Sigmoid colon (tissue), 7 donors: ENCODE measurements around the gene PPP4C. TPM values are rescaled to one million over a fixed set of nuclear protein-coding genes. Genes with fewer than 3 reads are reported as not detected.
"Not testable (repeated sequence)": the region's sequence is repeated elsewhere in the genome, so short reads cannot be mapped to it uniquely, and the experiment has no call there.

Source experiments
- DNase-seq: peaks from one replicate; pipeline ENCODE4 v3.0.0-alpha.2; 2019
- H3K27ac ChIP-seq, 4 donors: fragments of 200-600 bp; sonication (generic); one replicate each; pipeline ENCODE4 v1.5.1; 2016 to 2019; ENCODE audit warnings: mild to moderate bottlenecking in 1 of 4
- H3K27me3 ChIP-seq, 3 donors: fragments of 200-600 bp; sonication (generic); one replicate each; pipeline ENCODE4 v1.5.1; 2019; ENCODE audit warnings: mild to moderate bottlenecking in 1 of 3
- H3K36me3 ChIP-seq, 4 donors: fragments of 200-600 bp; sonication (generic); one replicate each; pipeline ENCODE4 v1.5.1; 2016 to 2019
- H3K4me1 ChIP-seq, 4 donors: fragments of 200-600 bp; sonication (generic); one replicate each; pipeline ENCODE4 v1.5.1; 2017 to 2019
- H3K4me3 ChIP-seq, 4 donors: fragments of 200-600 bp; sonication (generic); one replicate each; pipeline ENCODE4 v1.5.1; 2017 to 2019; ENCODE audit warnings: mild to moderate bottlenecking in 2 of 4, moderate library complexity in 1 of 4
- H3K9me3 ChIP-seq, 4 donors: fragments of 200-600 bp in 3 of 4; sonication (generic) in 3 of 4; one replicate each; pipeline versions ENCODE4 v1.5.1 to v1.6.1; 2013 to 2019
- EP300 ChIP-seq, 4 donors: sonication (generic); formaldehyde crosslinking; IDR thresholded peaks; one replicate each; pipeline ENCODE4 v1.6.1; 2017; ENCODE audit warnings: antibody characterized with exemption in 4 of 4
- POLR2A ChIP-seq, 2 donors: fragments of 450-650 bp; IDR thresholded peaks; one replicate each; pipeline ENCODE4 v1.6.1; 2016; ENCODE audit warnings: antibody characterized with exemption in 2 of 2, mild to moderate bottlenecking in 2 of 2, moderate library complexity in 2 of 2
- POLR2AphosphoS5 ChIP-seq, 4 donors: sonication (generic); formaldehyde crosslinking; IDR thresholded peaks; one replicate each; pipeline ENCODE4 v1.6.1; 2017; ENCODE audit warnings: antibody characterized with exemption in 4 of 4
- WGBS, 2 donors: extraction: QIAGEN DNeasy Blood & Tissue Kit; methylation state at CpG; one replicate each; pipeline ENCODE4 v1.1.7; 2013; 5-methylcytosine and 5-hydroxymethylcytosine counted together
- intact Hi-C: fragments of 100-400 bp; cut with DNase I; formaldehyde crosslinking; loops from one replicate; pipeline ENCODE4 v1.15.1; 2023
- polyA plus RNA-seq, 3 donors: library from polyadenylated mRNA; stranded (reverse); fragments of 200-250 nt; gene quantifications; one replicate each; pipeline ENCODE4 v1.2.3, GENCODE V29; 2013
- total RNA-seq, 4 donors: library from RNA; depleted of rRNA; stranded (reverse); fragments of >200 nt; gene quantifications; one replicate each; pipeline ENCODE4 v1.1.0, GENCODE V29; 2016
- TF ChIP-seq, protein P1 (sequence below), 4 experiments: fragments of 450-650 bp in 3 of 4; fragments of 200-600 bp in 1 of 4; IDR thresholded peaks; one replicate each; pipeline ENCODE4 v1.5.1; 2016 to 2019; ENCODE audit warnings: antibody characterized with exemption in 4 of 4, mild to moderate bottlenecking in 3 of 4, moderate library complexity in 2 of 4
- donor health status: healthy with polysubstance abuse.
- donor health status: Bipolar disorder and iron deficiency.
- donor health status: healthy.

Gene PPP4C
- total and polyA plus RNA-seq, 7 donors, result 39.2 to 155 (median 45.6) TPM

DNA sequence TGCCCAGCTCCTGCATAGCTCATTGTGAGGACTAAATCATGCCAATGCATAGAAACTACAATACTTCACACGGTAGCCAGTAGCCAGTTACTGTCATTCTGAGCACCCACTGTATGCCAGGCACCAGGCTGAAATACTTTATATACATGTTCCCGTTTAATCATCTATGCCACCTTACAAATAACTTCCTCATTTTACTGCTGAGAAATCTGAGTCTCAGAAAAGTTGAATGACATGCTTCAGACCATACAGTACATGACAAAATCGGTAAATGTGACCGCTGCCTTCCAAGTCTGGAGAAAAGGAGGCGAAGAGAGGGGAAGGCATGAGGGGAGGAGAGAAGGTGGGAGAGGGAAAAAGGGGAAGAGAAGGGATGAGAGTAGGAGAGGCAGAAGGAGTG is 35.6 kb upstream of the PPP4C start:
- intact Hi-C loops, result no loop called here
- WGBS, 2 donors, result 53 to 65% methylated on average over 5 of the region's 5 CpGs
- Histone ChIP-seq H3K27me3 (peaks cover 0 to 11% (median 3%) of the 10 kb centered on the region in 3 donors), H3K36me3 (no peaks in the 10 kb centered on the region), H3K4me1 (no peaks in the 10 kb centered on the region), H3K27ac (no peak overlapping the region), H3K4me3 (no peak overlapping the region), H3K9me3 (no peaks in the 10 kb centered on the region)
- TF ChIP-seq POLR2AphosphoS5 (IDR thresholded peaks at IDR 0.05) (no peak), POLR2A (IDR thresholded peaks at IDR 0.05) (no peak), EP300 (IDR thresholded peaks at IDR 0.05) (no peak)
- TF ChIP-seq, protein P1, sequence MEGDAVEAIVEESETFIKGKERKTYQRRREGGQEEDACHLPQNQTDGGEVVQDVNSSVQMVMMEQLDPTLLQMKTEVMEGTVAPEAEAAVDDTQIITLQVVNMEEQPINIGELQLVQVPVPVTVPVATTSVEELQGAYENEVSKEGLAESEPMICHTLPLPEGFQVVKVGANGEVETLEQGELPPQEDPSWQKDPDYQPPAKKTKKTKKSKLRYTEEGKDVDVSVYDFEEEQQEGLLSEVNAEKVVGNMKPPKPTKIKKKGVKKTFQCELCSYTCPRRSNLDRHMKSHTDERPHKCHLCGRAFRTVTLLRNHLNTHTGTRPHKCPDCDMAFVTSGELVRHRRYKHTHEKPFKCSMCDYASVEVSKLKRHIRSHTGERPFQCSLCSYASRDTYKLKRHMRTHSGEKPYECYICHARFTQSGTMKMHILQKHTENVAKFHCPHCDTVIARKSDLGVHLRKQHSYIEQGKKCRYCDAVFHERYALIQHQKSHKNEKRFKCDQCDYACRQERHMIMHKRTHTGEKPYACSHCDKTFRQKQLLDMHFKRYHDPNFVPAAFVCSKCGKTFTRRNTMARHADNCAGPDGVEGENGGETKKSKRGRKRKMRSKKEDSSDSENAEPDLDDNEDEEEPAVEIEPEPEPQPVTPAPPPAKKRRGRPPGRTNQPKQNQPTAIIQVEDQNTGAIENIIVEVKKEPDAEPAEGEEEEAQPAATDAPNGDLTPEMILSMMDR (IDR thresholded peaks at IDR 0.05), result no peak
- DNase-seq, result no peak

DNA sequence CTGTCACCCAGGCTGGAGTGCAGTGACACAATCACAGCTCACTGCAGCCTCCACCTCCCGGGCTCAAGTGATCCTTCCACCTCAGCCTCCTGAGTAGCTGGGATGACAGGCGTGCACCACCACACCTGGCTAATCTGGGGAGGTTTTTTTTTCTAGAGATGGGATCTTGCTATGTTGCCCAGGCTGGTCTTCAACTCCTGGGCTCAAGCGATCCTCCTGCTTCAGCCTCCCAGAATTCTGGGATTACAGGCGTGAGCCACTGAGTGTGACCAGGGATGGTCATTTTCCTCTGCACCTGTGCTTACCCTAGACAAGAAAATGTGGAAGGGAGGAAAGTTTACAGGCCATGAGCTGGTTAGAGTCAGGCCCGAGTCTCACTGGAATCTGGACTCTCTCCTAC is 35.1 kb upstream of the PPP4C start:
- H3K27me3 ChIP-seq, intact Hi-C loops: not testable (repeated sequence)
- 83 to 90% methylated on average over 5 of the region's 5 CpGs for WGBS, 2 donors

DNA sequence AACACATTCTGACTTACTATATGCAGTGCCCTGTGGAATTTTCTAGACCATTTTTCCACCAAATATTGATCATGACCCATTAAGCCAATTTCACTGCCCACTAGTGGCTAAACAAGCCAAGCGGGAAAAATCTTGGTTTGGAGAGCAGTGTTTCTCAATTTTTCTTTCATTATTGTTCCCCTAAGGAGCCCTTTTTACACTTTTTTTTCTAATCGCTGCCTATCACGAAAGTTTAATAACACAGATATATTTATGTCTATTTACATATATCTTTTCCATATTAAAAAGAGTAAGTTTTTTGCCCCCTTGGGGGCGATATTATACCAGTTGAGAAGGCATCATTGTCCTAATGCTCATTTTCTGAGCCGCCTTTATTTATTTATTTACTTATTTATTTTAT is 34.0 kb upstream of the PPP4C start:
- TF ChIP-seq POLR2A (IDR thresholded peaks at IDR 0.05), result no peak
- TF ChIP-seq, protein P1 (IDR thresholded peaks at IDR 0.05), result peak in 2 of 4 experiments; percentile 15 to 23
- TF ChIP-seq POLR2AphosphoS5 (IDR thresholded peaks at IDR 0.05), result no peak
- TF ChIP-seq EP300 (IDR thresholded peaks at IDR 0.05), result no peak
- WGBS, 2 donors, result 20 to 30% methylated on average over 5 of the region's 5 CpGs
- Histone ChIP-seq H3K9me3 (no peaks in the 10 kb centered on the region), H3K36me3 (no peaks in the 10 kb centered on the region), H3K27me3 (no peaks in the 10 kb centered on the region), H3K4me1 (no peaks in the 10 kb centered on the region), H3K4me3 (no peak overlapping the region), H3K27ac (no peak overlapping the region)
- DNase-seq, result no peak
- intact Hi-C loops, result no loop called here

More for the DNA sequence above, 35.1 kb upstream of the PPP4C start:
- H3K9me3 ChIP-seq, DNase-seq, H3K4me3 ChIP-seq, H3K27ac ChIP-seq, H3K36me3 ChIP-seq, H3K4me1 ChIP-seq: not testable (repeated sequence)

DNA sequence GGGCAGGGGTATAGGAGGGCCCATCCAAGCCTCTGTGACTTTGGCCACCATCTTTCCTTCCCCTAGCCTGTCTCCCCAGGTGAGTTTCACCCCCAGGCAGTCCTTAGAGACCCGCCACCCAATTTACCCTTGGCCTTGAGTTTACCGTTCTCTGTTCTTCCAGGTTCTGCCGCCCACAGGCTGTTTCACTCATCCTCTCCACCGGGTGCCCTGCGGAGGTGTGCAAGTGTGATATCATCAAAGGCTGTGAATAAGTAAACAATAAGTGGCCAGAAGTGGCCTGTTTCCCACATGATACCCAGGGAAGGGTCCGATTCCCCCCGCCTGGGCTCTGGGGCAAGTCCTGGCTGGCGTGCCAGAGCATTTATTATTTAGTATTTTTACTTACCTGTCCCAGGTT is 29.6 kb upstream of the PPP4C start:
- no peaks in the 10 kb centered on the region for H3K36me3 ChIP-seq
- H3K27me3 ChIP-seq, result no peaks in the 10 kb centered on the region
- intact Hi-C loops, result no loop called here
- no peak overlapping the region for H3K27ac ChIP-seq
- WGBS, 2 donors, result 75 to 80% methylated on average over 8 of the region's 8 CpGs
- H3K4me3 ChIP-seq, result no peak overlapping the region
- no peak for DNase-seq
- H3K9me3 ChIP-seq, result no peaks in the 10 kb centered on the region
- TF ChIP-seq, protein P1 (IDR thresholded peaks at IDR 0.05), result no peak
- TF ChIP-seq EP300 (IDR thresholded peaks at IDR 0.05) (no peak), POLR2A (IDR thresholded peaks at IDR 0.05) (no peak), POLR2AphosphoS5 (IDR thresholded peaks at IDR 0.05) (no peak)
- no peaks in the 10 kb centered on the region for H3K4me1 ChIP-seq

DNA sequence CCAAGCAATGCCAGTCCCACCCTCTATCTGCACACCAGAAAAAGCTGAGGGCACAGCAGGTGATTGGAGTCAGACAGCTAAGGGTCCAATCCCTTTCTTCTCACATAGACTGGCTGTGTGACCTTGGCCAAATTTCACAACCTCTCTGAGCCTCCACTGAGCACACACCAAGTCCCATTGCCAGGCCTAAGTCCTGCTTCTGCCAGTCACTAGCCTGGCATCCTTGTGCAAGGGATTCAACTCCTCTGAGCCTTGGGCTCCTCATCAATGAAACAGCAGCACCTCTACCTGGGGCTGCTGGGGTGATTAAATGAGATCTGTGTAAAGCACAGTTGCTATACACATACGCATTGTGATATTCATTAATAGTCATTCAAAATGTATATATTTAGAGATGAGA is 29.2 kb upstream of the PPP4C start:
- Histone ChIP-seq H3K4me3 (no peak overlapping the region), H3K27ac (no peak overlapping the region), H3K4me1 (no peaks in the 10 kb centered on the region), H3K9me3 (no peaks in the 10 kb centered on the region), H3K36me3 (no peaks in the 10 kb centered on the region), H3K27me3 (no peaks in the 10 kb centered on the region)
- WGBS, 2 donors, result 94 to 97% methylated on average over 1 of the region's 1 CpG
- TF ChIP-seq, protein P1 (IDR thresholded peaks at IDR 0.05), result no peak
- no peak for TF ChIP-seq POLR2AphosphoS5 (IDR thresholded peaks at IDR 0.05)
- no peak for TF ChIP-seq EP300 (IDR thresholded peaks at IDR 0.05)
- TF ChIP-seq POLR2A (IDR thresholded peaks at IDR 0.05), result no peak
- intact Hi-C loops, result no loop called here
- DNase-seq, result no peak
